Right atrium auricular region (tissue), 2 donors: Measurements from ENCODE around the gene CHD9. TPM values are rescaled to one million over a fixed set of nuclear protein-coding genes. Genes with fewer than 3 reads are reported as not detected.
"Not testable (repeated sequence)": the region's sequence is repeated elsewhere in the genome, so short reads cannot be mapped to it uniquely, and the experiment has no call there.

Source experiments
- DNase-seq: peaks from one replicate; pipeline ENCODE4 v3.0.0-alpha.2; 2019; ENCODE audit warnings: low spot score
- H3K27ac ChIP-seq, 2 donors: fragments of 200-600 bp; sonication (generic); 1 replicate in 1 of 2; 2 replicates in 1 of 2; pipeline ENCODE4 v1.5.1; 2016 to 2019
- H3K27me3 ChIP-seq, 2 donors: fragments of 200-600 bp; sonication (generic); one replicate each; pipeline versions ENCODE4 v1.5.1 to v1.6.0; 2017 to 2019
- H3K36me3 ChIP-seq: fragments of 200-600 bp; sonication (generic); one replicate; pipeline ENCODE4 v1.5.1; 2016
- H3K4me1 ChIP-seq, 2 donors: fragments of 200-600 bp; sonication (generic); one replicate each; pipeline versions ENCODE4 v1.5.1 to v1.6.0; 2017 to 2019
- H3K4me3 ChIP-seq, 2 donors: fragments of 200-600 bp; sonication (generic); 1 replicate in 1 of 2; 2 replicates in 1 of 2; pipeline ENCODE4 v1.5.1; 2017 to 2019; ENCODE audit warnings: mild to moderate bottlenecking in 1 of 2, moderate library complexity in 1 of 2
- H3K9me3 ChIP-seq, 2 donors: fragments of 200-600 bp; sonication (generic); one replicate each; pipeline ENCODE4 v1.5.1; 2019
- total RNA-seq, 2 donors: library from RNA; depleted of rRNA; stranded (reverse); fragments of >200 nt; gene quantifications; one replicate each; pipeline ENCODE4 v1.1.0, GENCODE V29; 2016
- TF ChIP-seq, protein P1 (sequence below), 2 donors: fragments of 200-600 bp; sonication (generic); IDR thresholded peaks; one replicate each; pipeline ENCODE4 v1.5.1; 2019; ENCODE audit warnings: antibody characterized with exemption in 2 of 2

CHD9 gene
- total RNA-seq, 2 donors from 2014 or later: 49.8 to 54.1 TPM

DNA sequence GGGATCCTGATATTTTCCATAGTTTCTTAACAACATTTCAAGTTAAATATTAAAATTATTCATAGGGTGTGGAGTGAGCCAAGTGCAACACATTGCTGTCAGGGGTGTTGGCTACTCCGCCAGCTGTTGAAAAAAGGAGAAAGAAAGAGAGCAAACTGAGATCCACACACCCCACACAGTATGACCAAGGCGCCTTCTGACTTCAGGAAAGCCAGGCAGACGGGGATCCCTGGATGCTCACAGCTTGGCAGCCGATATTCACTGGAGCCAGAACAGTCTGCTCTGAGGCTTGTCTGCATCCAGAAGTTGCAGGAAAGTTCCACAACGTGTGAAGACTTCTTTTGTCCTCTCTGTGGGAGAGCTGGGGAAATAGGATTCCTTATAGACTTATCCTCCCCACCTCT is 11.4 kb upstream of the CHD9 start:
- Histone ChIP-seq H3K27me3 (no peaks in the 10 kb centered on the region), H3K27ac (peak overlapping the region; percentile 66 to 77), H3K4me1 (peaks cover 0 to 31% of the 10 kb centered on the region in 2 donors), H3K36me3 (no peaks in the 10 kb centered on the region), H3K9me3 (no peaks in the 10 kb centered on the region), H3K4me3 (peak overlapping the region; percentile 17 to 35)
- TF ChIP-seq, protein P1, sequence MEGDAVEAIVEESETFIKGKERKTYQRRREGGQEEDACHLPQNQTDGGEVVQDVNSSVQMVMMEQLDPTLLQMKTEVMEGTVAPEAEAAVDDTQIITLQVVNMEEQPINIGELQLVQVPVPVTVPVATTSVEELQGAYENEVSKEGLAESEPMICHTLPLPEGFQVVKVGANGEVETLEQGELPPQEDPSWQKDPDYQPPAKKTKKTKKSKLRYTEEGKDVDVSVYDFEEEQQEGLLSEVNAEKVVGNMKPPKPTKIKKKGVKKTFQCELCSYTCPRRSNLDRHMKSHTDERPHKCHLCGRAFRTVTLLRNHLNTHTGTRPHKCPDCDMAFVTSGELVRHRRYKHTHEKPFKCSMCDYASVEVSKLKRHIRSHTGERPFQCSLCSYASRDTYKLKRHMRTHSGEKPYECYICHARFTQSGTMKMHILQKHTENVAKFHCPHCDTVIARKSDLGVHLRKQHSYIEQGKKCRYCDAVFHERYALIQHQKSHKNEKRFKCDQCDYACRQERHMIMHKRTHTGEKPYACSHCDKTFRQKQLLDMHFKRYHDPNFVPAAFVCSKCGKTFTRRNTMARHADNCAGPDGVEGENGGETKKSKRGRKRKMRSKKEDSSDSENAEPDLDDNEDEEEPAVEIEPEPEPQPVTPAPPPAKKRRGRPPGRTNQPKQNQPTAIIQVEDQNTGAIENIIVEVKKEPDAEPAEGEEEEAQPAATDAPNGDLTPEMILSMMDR (IDR thresholded peaks at IDR 0.05): no peak
- DNase-seq: no peak

DNA sequence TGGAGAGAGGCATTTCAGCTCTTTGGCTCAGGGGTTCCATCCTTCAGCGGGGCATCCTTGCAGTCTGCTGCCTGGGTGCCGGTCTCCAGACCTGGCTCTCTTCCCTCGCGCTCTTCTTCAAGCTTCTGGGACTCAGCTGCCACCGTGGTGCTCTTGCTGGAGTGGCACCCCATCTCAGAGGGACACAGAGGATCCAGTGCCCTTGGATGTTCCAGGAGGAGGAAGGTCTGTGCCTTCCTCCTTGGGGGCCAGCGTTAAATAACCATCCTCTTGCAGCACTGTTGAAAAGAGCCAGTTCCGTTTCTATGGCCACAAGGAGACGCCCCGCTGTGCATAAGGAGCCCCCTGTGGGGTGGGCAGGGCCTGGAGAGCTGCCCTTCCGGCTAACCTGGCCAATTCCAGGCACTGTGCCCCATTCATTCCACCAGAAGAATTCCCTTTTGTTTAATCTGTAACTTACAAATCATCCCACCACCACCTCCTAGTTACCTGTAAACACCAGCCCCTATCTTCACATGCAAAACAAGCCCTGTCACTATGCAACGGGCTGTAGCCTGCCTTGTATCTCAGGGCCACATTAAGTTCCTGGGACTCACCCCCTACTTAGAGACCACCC is 10.7 kb upstream of the CHD9 start:
- Histone ChIP-seq H3K36me3 (no peaks in the 10 kb centered on the region), H3K27ac (peak overlapping the region; percentile 66 to 77)

DNA sequence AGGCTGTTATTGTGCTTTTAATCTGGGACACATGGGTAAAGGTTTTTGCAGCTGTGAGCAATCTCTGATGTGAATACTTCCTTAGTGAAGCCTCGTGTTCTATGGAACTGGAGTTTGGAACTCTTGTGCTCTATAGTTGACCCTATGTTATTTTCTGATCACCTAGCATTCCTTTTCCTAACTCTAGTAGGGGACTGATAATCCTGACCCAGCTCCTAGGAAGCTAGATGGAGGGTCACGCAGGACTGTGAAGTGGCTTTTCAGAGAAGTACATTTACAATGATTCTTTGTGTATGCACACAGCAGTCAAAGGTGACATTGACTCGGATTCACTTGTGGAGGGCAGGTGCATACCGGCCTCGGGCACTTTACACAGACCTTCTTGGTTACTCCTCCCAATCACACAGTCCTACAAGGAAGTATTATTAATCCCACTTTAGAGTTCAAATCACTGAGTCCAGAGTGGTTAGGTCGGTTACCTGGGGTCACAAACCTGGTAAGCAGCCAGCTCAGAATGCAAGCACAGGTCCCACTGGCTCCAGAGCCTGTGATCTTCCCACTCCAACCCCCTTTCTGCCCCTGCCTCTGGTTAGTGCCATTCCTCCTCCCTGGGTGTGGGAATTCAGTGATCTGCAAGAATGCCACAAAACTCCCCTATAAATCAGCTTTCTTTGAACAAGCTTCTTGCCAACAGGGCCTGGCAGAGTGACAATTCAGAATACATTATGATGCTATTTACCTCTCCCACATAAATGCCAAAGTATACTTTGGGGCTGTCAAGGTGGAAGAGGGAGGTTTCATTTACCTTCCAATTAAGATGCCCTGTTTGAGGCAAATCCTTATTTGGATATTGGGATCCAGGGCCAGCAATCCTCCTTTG is 9.2 kb upstream of the CHD9 start:
- Histone ChIP-seq H3K9me3 (no peaks in the 10 kb centered on the region), H3K4me3 (no peak overlapping the region), H3K4me1 (peaks cover 0 to 31% of the 10 kb centered on the region in 2 donors), H3K36me3 (no peaks in the 10 kb centered on the region), H3K27me3 (no peaks in the 10 kb centered on the region), H3K27ac (no peak overlapping the region)
- no peak for DNase-seq
- TF ChIP-seq, protein P1 (IDR thresholded peaks at IDR 0.05): no peak

More for the DNA sequence above, 10.7 kb upstream of the CHD9 start:
- TF ChIP-seq, protein P1 (IDR thresholded peaks at IDR 0.05): no peak
- no peaks in the 10 kb centered on the region for H3K9me3 ChIP-seq
- peaks cover 0 to 31% of the 10 kb centered on the region in 2 donors for H3K4me1 ChIP-seq
- no peaks in the 10 kb centered on the region for H3K27me3 ChIP-seq
- peak overlapping the region in 1 of 2 donors; percentile 35 for H3K4me3 ChIP-seq
- DNase-seq: no peak

DNA sequence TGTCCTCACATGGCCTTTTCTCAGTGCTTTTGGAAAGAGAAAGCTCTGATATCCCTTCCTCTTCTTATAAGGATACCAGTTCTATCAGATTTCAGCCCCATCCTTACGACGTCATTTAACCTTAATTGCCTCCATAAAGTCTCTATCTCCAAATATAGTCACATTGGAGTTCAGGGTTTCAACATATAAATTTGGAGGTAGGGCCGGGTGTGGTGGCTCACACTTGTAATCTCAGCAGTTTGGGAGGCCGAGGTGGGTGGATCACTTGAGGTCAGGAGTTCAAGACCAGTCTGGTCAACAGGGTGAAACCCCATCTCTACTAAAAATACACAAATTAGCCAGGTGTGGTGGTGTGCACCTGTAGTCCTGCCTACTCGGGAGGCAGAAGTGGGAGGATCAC is 7.3 kb upstream of the CHD9 start:
- not testable (repeated sequence) for H3K27ac ChIP-seq, H3K27me3 ChIP-seq, DNase-seq, H3K36me3 ChIP-seq, H3K9me3 ChIP-seq, H3K4me3 ChIP-seq
- H3K4me1 ChIP-seq: peaks cover 0 to 17% of the 10 kb centered on the region in 2 donors

DNA sequence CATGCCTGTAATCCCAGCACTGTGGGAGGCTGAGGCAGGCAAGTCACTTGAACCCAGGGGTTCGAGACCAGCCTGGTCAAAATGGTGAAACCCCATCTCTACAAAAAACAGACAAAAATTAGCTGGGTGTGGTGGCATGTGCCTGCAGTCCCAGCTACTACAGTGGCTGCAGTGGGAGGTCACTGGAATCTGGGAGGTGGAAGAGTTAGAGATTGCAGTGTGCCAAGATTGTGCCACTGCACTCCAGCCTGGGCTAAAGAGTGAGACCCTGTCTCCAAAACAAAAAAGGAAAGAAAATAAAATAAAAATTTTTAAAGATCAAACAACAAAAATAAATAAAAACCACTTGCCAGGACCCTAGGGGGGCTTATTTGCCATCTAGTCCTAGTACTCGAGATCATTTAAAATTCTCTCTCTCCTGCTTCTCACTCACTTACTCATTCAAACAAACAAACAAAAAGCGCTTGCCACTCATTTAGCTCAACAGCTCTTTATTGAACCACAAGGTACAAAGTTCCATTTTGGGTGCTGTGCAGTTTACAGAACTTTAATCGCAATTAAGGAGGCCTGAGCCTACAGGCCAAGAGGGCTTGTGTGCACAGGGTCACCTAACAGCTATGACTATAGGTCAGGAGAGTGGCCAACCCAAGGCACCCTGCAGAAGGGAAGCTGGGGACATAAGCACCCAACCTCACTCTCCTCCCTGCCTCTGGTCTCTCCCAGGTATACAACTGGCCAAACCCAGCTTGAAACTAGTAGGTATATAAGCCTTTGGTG is 6.5 kb upstream of the CHD9 start:
- TF ChIP-seq, protein P1 (IDR thresholded peaks at IDR 0.05): no peak
- no peaks in the 10 kb centered on the region for H3K27me3 ChIP-seq
- H3K36me3 ChIP-seq: no peaks in the 10 kb centered on the region

DNA sequence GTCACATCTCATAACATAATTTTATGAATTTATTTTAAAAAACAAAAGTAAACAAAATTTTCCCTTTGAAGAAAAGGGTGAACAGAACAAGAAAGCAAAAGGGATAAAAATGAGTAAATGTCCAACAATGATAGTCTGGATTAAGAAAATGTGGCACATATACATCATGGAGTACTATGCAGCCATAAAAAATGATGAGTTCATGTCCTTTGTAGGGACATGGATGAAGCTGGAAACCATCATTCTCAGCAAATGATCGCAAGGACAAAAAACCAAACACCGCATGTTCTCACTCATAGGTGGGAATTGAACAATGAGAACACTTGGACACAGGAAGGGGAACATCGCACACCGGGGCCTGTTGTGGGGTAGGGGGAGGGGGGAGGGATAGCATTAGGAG is 3.5 kb upstream of the CHD9 start:
- DNase-seq, H3K9me3 ChIP-seq, H3K27me3 ChIP-seq, H3K36me3 ChIP-seq, H3K27ac ChIP-seq, H3K4me3 ChIP-seq: not testable (repeated sequence)
- H3K4me1 ChIP-seq: peaks cover 0 to 24% of the 10 kb centered on the region in 2 donors

More for the DNA sequence above, 6.5 kb upstream of the CHD9 start:
- Histone ChIP-seq H3K4me3 (no peak overlapping the region), H3K27ac (no peak overlapping the region), H3K9me3 (no peaks in the 10 kb centered on the region), H3K4me1 (peaks cover 0 to 18% of the 10 kb centered on the region in 2 donors)
- no peak for DNase-seq
